Right lobe of liver (tissue), 6 donors: ENCODE data around the gene RGS13. TPM values are rescaled to one million over a fixed set of nuclear protein-coding genes. Genes with fewer than 3 reads are reported as not detected.

Experiments used
- ATAC-seq, 4 donors: fragments of 200-7000 bp; cut with Tn5 transposase; one replicate each; pipeline ENCODE4 v1.9.1; 2020; ENCODE audit warnings: mild to moderate bottlenecking in 4 of 4, moderate library complexity in 4 of 4
- DNase-seq, 3 donors: peaks; one replicate each; pipeline ENCODE4 v3.0.0-alpha.2; 2020
- H3K27ac ChIP-seq, 3 donors: fragments of 200-600 bp; one replicate each; pipeline ENCODE4 v1.8.0; 2022
- H3K27me3 ChIP-seq, 2 donors: fragments of 200-600 bp; one replicate each; pipeline ENCODE4 v1.8.0; 2022
- H3K36me3 ChIP-seq, 4 donors: fragments of 200-600 bp; sonication (generic) in 1 of 4; one replicate each; pipeline versions ENCODE4 v1.5.1 to v1.8.0; 2017 to 2022; ENCODE audit warnings: control low read depth in 1 of 4
- H3K4me1 ChIP-seq, 4 donors: fragments of 200-600 bp; sonication (generic) in 1 of 4; one replicate each; pipeline versions ENCODE4 v1.5.1 to v1.8.0; 2017 to 2022; ENCODE audit warnings: control low read depth in 1 of 4
- H3K4me3 ChIP-seq, 3 donors: fragments of 200-600 bp; one replicate each; pipeline ENCODE4 v1.8.0; 2022
- H3K9me3 ChIP-seq, 4 donors: fragments of 200-600 bp; sonication (generic) in 1 of 4; one replicate each; pipeline versions ENCODE4 v1.5.1 to v1.8.0; 2017 to 2022; ENCODE audit warnings: control low read depth in 1 of 4
- POLR2A ChIP-seq: fragments of 450-650 bp; IDR thresholded peaks from one replicate; pipeline ENCODE4 v1.6.1; 2017; ENCODE audit warnings: antibody characterized with exemption, mild to moderate bottlenecking
- whole genome bisulfite sequencing: methylation state at CpG from one replicate; pipeline ENCODE4 v1.1.6; 2018; ENCODE audit warnings: low coverage, low lambda C conversion rate; ENCODE audit not compliant: insufficient coverage; ENCODE audit errors: missing lambda C conversion rate; 5-methylcytosine and 5-hydroxymethylcytosine counted together
- intact Hi-C, 2 donors: fragments of 100-400 bp; cut with DNase I; formaldehyde crosslinking; loops; one replicate each; pipeline versions ENCODE4 v1.11.2 to v1.14.1; 2022
- total RNA-seq, 6 experiments: library from RNA; depleted of rRNA in 2 of 6; stranded (reverse); fragments of >200 nt in 2 of 6; fragmentation: NEBNext Ultra II Directional in 3 of 6; extraction: Animal tissue kit (Norgen Biotek cat#: 25700) in 3 of 6; gene quantifications; one replicate each; pipeline versions ENCODE4 v1.1.0 to v1.2.4, GENCODE V29; 2016 to 2023
- TF ChIP-seq, protein P1 (sequence below), 4 donors: fragments of 200-600 bp in 3 of 4; fragments of 450-650 bp in 1 of 4; IDR thresholded peaks; one replicate each; pipeline versions ENCODE4 v1.5.1 to v1.8.0; 2016 to 2022; ENCODE audit warnings: antibody characterized with exemption in 4 of 4, mild to moderate bottlenecking in 2 of 4
- donor health status: DM: no; HTN: yes; CAD: no.
- donor health status: DM: no; HTN: no; CAD: no.
- donor health status: DM: no; HTN: no; CAD: no.
- donor health status: DM: no; HTN: yes; CAD: no.
- donor health status: DM: no; HTN: yes; CAD: no.

RGS13 gene
- total RNA-seq, 6 experiments from 2014 or later: not detected

DNA sequence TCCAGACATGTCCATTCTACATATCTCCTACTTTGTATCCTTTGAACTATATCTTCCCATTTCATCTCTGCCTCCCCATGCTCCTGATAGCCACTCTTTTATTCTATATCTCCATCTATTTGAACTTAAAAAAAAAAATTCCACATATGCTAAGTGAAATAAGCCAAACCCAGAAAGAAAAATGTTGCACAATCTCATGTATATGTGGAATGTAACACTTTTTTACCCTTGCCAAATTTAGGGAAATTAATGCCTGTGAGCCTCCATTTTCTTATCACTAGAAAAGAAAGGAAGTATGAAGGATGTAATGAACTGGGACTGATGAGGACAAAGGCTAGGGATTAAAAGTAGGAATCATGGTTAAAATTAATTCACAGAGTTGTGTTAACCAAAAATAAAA lies 53.5 kb downstream of the RGS13 start:
- DNase-seq (no peak), ATAC-seq (no peak)
- Histone ChIP-seq H3K27ac (no peak overlapping the region), H3K4me1 (no peaks in the 10 kb centered on the region), H3K9me3 (no peaks in the 10 kb centered on the region), H3K4me3 (no peak overlapping the region), H3K27me3 (no peaks in the 10 kb centered on the region), H3K36me3 (no peaks in the 10 kb centered on the region)
- TF ChIP-seq, protein P1, sequence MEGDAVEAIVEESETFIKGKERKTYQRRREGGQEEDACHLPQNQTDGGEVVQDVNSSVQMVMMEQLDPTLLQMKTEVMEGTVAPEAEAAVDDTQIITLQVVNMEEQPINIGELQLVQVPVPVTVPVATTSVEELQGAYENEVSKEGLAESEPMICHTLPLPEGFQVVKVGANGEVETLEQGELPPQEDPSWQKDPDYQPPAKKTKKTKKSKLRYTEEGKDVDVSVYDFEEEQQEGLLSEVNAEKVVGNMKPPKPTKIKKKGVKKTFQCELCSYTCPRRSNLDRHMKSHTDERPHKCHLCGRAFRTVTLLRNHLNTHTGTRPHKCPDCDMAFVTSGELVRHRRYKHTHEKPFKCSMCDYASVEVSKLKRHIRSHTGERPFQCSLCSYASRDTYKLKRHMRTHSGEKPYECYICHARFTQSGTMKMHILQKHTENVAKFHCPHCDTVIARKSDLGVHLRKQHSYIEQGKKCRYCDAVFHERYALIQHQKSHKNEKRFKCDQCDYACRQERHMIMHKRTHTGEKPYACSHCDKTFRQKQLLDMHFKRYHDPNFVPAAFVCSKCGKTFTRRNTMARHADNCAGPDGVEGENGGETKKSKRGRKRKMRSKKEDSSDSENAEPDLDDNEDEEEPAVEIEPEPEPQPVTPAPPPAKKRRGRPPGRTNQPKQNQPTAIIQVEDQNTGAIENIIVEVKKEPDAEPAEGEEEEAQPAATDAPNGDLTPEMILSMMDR (IDR thresholded peaks at IDR 0.05): no peak
- TF ChIP-seq POLR2A: no peak
- intact Hi-C loops: no loop called here

DNA sequence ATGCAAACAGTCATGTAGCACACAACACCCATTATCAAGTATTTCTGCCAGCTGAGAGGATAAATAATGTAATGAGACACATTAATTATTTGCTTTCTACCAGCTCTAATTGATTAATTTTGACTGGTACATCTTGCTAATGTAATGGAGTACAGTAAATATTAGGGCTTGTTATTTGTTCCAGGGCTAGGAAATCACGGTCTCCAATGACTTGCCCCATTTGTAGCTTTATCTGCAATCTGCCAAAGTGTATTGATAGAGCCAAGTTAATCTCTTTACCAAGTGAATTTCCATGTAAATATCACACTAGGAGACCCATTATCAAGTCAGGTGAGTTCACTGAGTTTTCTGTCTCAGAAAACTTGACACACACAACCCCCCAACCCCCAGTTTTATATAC lies 55.1 kb downstream of the RGS13 start:
- no peak for DNase-seq
- Histone ChIP-seq H3K4me1 (no peaks in the 10 kb centered on the region), H3K27me3 (no peaks in the 10 kb centered on the region), H3K9me3 (no peaks in the 10 kb centered on the region), H3K4me3 (no peak overlapping the region), H3K27ac (no peak overlapping the region), H3K36me3 (no peaks in the 10 kb centered on the region)
- WGBS: 30% methylated on average over 1 of the region's 1 CpG
- no peak for ATAC-seq
- no peak for TF ChIP-seq POLR2A
- TF ChIP-seq, protein P1 (IDR thresholded peaks at IDR 0.05): no peak
- intact Hi-C loops: no loop called here

DNA sequence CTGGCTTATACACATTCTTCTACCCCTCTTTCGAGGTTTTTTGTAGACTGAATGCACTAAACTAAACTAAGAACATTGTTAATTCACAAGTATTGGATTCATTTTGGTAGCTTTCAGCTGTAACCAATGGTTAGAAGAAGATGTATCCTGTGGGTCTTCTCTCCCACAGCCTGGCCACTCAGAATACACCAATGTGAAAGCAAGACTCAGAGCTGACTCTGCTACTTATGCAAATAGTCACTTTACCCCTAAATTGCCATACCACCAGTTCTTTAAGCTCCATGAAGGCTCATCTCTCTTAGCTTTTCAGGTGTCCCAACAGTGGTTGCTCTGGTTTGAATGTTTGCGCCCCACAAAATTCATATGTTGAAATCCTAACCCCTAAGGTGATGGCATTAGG lies 60.1 kb downstream of the RGS13 start:
- Histone ChIP-seq H3K27me3 (no peaks in the 10 kb centered on the region), H3K27ac (no peak overlapping the region), H3K9me3 (no peaks in the 10 kb centered on the region), H3K4me3 (no peak overlapping the region), H3K36me3 (no peaks in the 10 kb centered on the region), H3K4me1 (peaks cover 0 to 5% (median 2%) of the 10 kb centered on the region in 4 donors)
- TF ChIP-seq POLR2A: no peak
- TF ChIP-seq, protein P1 (IDR thresholded peaks at IDR 0.05): no peak
- 75% methylated on average over 1 of the region's 2 CpGs for WGBS
- intact Hi-C loops: no loop called here
- no peak for ATAC-seq
- DNase-seq: no peak

DNA sequence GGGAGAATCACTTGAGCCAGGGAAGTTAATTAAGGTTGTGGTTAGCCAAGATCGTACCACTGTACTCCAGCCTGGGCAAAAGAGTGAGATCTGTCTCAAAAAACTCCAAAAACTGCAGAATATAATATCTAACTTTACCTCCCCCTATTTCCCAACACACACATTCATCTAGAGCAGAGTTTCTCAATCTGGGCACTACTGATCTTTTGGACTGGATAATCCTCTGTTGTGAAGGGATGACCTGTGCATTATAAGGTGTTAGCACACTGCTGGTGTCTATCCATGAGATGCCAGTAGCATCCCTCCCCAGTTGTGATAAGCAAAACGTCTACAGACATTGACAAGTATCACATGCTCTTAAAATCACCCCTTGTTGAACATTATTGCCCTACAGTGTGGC lies 61.8 kb downstream of the RGS13 start:
- H3K4me1 ChIP-seq: peaks cover 0 to 20% (median 12%) of the 10 kb centered on the region in 4 donors
- no peaks in the 10 kb centered on the region for H3K27me3 ChIP-seq
- TF ChIP-seq, protein P1 (IDR thresholded peaks at IDR 0.05): no peak
- TF ChIP-seq POLR2A: no peak
- no peak overlapping the region for H3K27ac ChIP-seq
- no peak overlapping the region for H3K4me3 ChIP-seq
- no peaks in the 10 kb centered on the region for H3K36me3 ChIP-seq
- DNase-seq (no peak), ATAC-seq (peak in 3 of 4 donors; percentile 54 to 71 (median 56))
- intact Hi-C loops: no loop called here
- H3K9me3 ChIP-seq: no peaks in the 10 kb centered on the region
- 44% methylated on average over 1 of the region's 2 CpGs for WGBS

DNA sequence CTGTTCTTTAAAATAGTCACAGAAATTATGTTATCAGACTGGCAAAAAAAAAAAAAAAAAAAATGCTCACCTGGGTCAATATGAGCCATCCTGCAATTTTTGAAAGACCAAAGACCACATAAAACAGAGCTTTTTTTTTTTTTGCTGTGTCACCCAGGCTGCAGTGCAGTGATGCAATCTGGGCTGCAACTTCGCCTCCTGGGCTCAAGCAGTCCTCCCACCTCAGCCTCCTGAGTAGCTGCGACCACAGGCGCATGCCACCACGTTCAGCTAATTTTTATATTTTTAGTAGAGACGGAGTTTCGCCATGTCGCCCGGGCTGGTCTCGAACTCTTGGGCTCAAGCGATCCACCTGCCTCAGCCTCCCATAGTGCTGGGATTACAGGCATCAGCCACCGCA lies 62.8 kb downstream of the RGS13 start:
- TF ChIP-seq, protein P1 (IDR thresholded peaks at IDR 0.05): no peak
- no peak for TF ChIP-seq POLR2A
- Histone ChIP-seq H3K9me3 (no peaks in the 10 kb centered on the region), H3K4me1 (peaks cover 0 to 22% (median 12%) of the 10 kb centered on the region in 4 donors), H3K27me3 (no peaks in the 10 kb centered on the region), H3K4me3 (no peak overlapping the region), H3K36me3 (no peaks in the 10 kb centered on the region), H3K27ac (no peak overlapping the region)
- ATAC-seq (no peak), DNase-seq (no peak)
- intact Hi-C loops: no loop called here
- 93% methylated on average over 11 of the region's 11 CpGs for WGBS
